K562 (cell line): Measurements from ENCODE around the gene ECI1. TPM values are rescaled to one million over a fixed set of nuclear protein-coding genes. Genes with fewer than 3 reads are reported as not detected.
A peak's percentile ranks its signal among the peaks of the same experiment; 100 is the strongest.

Source experiments
- ATAC-seq: fragments of 200-7000 bp; cut with Tn5 transposase; 3 replicates; pipeline ENCODE4 v1.9.1; 2020; ENCODE audit warnings: moderate library complexity
- BruUV-seq: library from RNA; stranded (reverse); fragments of 400-500 nt; replicated peaks from 2 replicates; lab custom pipeline; 2021; lab: Mats Ljungman, UMichigan
- CTCF ChIA-PET: fragments of 300-600 bp; formaldehyde crosslinking; extraction: SDS; loops from one replicate; lab custom pipeline; 2021; ENCODE audit warnings: low intra/inter-chr PET ratio; lab: Yijun Ruan, JAX
- POLR2A ChIA-PET: fragments of 300-600, 350-650 bp; sonication (Branson Sonifier 250); formaldehyde crosslinking; extraction: SDS; loops from one replicate; lab custom pipeline; 2021; ENCODE audit warnings: antibody characterized with exemption, inconsistent platforms; lab: Yijun Ruan, JAX
- DNase-seq, 4 experiments: peaks; one replicate each; pipeline versions ENCODE4 v3.0.0 to v3.0.0-alpha.2; 2011 to 2018; ENCODE audit warnings: low spot score in 3 of 4, mixed read lengths in 3 of 4; ENCODE audit errors: extremely low read depth in 1 of 4
- FAIRE-seq: peaks from 2 replicates; lab custom pipeline; 2011; peaks lifted over from hg19 to GRCh38; lab: Jason Lieb, UNC
- H2AFZ ChIP-seq: 2 replicates; pipeline ENCODE4 v1.6.0; 2011; ENCODE audit warnings: low read depth, low read length, control low read depth, inconsistent platforms
- H3K27ac ChIP-seq: fragments of 200-600 bp; 3 replicates; pipeline ENCODE4 v1.8.0; 2011; ENCODE audit warnings: low read depth, mild to moderate bottlenecking, control low read depth, inconsistent platforms, low read length, moderate library complexity, mixed read lengths; ENCODE audit errors: extremely low read depth
- H3K27me3 ChIP-seq, 2 experiments: fragments of 300-600 bp in 1 of 2; 2 replicates in 1 of 2; 3 replicates in 1 of 2; pipeline versions ENCODE4 v1.6.0 to v1.8.0; 2011; ENCODE audit warnings: inconsistent platforms in 2 of 2, low read length in 2 of 2, mild to moderate bottlenecking in 1 of 2, mixed read lengths in 1 of 2, moderate library complexity in 1 of 2; ENCODE audit not compliant: control insufficient read depth in 2 of 2, insufficient read depth in 2 of 2
- H3K36me3 ChIP-seq: fragments of 300-600 bp; 3 replicates; pipeline ENCODE4 v1.8.0; 2011; ENCODE audit warnings: mild to moderate bottlenecking, low read length, inconsistent platforms; ENCODE audit not compliant: control insufficient read depth, insufficient read depth
- H3K4me1 ChIP-seq, 2 experiments: fragments of 200-600 bp in 1 of 2; replicated peaks in 1 of 2; 2 replicates in 1 of 2; 3 replicates in 1 of 2; pipeline versions ENCODE4 v1.5.1 to v1.8.0; 2011; ENCODE audit warnings: inconsistent platforms in 2 of 2, low read length in 2 of 2, mild to moderate bottlenecking in 1 of 2, mixed read lengths in 1 of 2, moderate library complexity in 1 of 2; ENCODE audit not compliant: control insufficient read depth in 2 of 2, insufficient read depth in 2 of 2
- H3K4me2 ChIP-seq: 2 replicates; pipeline ENCODE4 v1.6.1; 2011; ENCODE audit warnings: low read length, control low read depth, inconsistent platforms, mixed read lengths; ENCODE audit not compliant: insufficient read depth
- H3K4me3 ChIP-seq: fragments of 200-600 bp; sonication (generic), shearing (Covaris generic); 2 replicates; pipeline ENCODE4 v1.5.1; 2016; ENCODE audit warnings: control low read depth, inconsistent platforms
- H3K79me2 ChIP-seq: fragments of 200-600 bp; 3 replicates; pipeline ENCODE4 v1.8.0; 2011; ENCODE audit warnings: low read length, inconsistent platforms; ENCODE audit not compliant: control insufficient read depth, insufficient read depth
- H3K9ac ChIP-seq, 2 experiments: 2 replicates each; pipeline versions ENCODE4 v1.6.0 to v1.6.1; 2011; ENCODE audit warnings: low read depth in 2 of 2, low read length in 2 of 2, control low read depth in 1 of 2, inconsistent platforms in 1 of 2, mild to moderate bottlenecking in 1 of 2, mixed read lengths in 1 of 2; ENCODE audit not compliant: insufficient read depth in 1 of 2
- H3K9me1 ChIP-seq: one replicate; pipeline ENCODE4 v1.6.0; 2011; ENCODE audit warnings: inconsistent platforms, mild to moderate bottlenecking, low read length, moderate library complexity; ENCODE audit not compliant: control insufficient read depth, insufficient read depth
- H3K9me3 ChIP-seq: replicated peaks from 2 replicates; pipeline ENCODE4 v1.5.1; 2011; ENCODE audit warnings: low read depth, low read length, inconsistent platforms; ENCODE audit not compliant: control insufficient read depth, insufficient read depth
- H4K20me1 ChIP-seq: replicated peaks from 2 replicates; pipeline ENCODE4 v1.6.1; 2011; ENCODE audit warnings: low read length, inconsistent platforms, mixed read lengths; ENCODE audit not compliant: control insufficient read depth, insufficient read depth
- BRCA1 ChIP-seq, 2 experiments: fragments of 450-650 bp in 1 of 2; sonication (generic) in 1 of 2; formaldehyde crosslinking in 1 of 2; IDR thresholded peaks; 2 replicates each; pipeline versions ENCODE4 v1.5.0 to v1.6.1; 2017 to 2020; ENCODE audit warnings: mild to moderate bottlenecking in 1 of 2, missing genetic modification reagents in 1 of 2
- CCNT2 ChIP-seq: IDR thresholded peaks from 2 replicates; pipeline ENCODE4 v1.6.1; 2011; ENCODE audit warnings: borderline replicate concordance, low read depth, mild to moderate bottlenecking, moderate library complexity, mixed read lengths, low read length; ENCODE audit not compliant: insufficient read length; ENCODE audit errors: extremely low read depth
- NKRF ChIP-seq: fragments of 450-650 bp; IDR thresholded peaks from 2 replicates; pipeline ENCODE4 v1.6.1; 2016; ENCODE audit warnings: borderline replicate concordance
- PCBP2 ChIP-seq: fragments of 200-400 bp; formaldehyde crosslinking; IDR thresholded peaks from 2 replicates; pipeline ENCODE4 v1.6.1; 2018; ENCODE audit warnings: low read length, low read depth, mild to moderate bottlenecking, moderate library complexity; ENCODE audit not compliant: poor library complexity, severe bottlenecking
- TOE1 ChIP-seq, 2 experiments: fragments of 450-650 bp in 1 of 2; sonication (generic) in 1 of 2; formaldehyde crosslinking in 1 of 2; IDR thresholded peaks; 2 replicates each; pipeline versions ENCODE4 v1.7.1 to v1.8.0; 2016 to 2022; ENCODE audit warnings: borderline replicate concordance in 2 of 2, mild to moderate bottlenecking in 2 of 2, antibody characterized with exemption in 1 of 2, inconsistent platforms in 1 of 2, low read depth in 1 of 2, missing genetic modification reagents in 1 of 2, moderate library complexity in 1 of 2
- USF2 ChIP-seq: sonication (generic); formaldehyde crosslinking; IDR thresholded peaks from 2 replicates; pipeline ENCODE4 v1.5.0; 2020; ENCODE audit warnings: missing genetic modification reagents
- ZNF134 ChIP-seq: fragments of 250-450 bp; sonication (Bioruptor Pico); conservative IDR thresholded peaks from 2 replicates; pipeline ENCODE4 v1.4.0; 2020
- WGBS: fragments of 100-300 bp; shearing (Covaris generic); methylation state at CpG from one replicate; pipeline ENCODE4 v1.1.6; 2016; ENCODE audit warnings: low coverage, mixed read lengths; ENCODE audit not compliant: insufficient coverage; ENCODE audit errors: missing lambda C conversion rate; 5-methylcytosine and 5-hydroxymethylcytosine counted together
- in situ Hi-C: fragments of 300-500 bp; cut with MboI; formaldehyde crosslinking; loops from 4 replicates; pipeline ENCODE4 v1.15.0; 2018; ENCODE audit warnings: inconsistent platforms, mixed read lengths
- intact Hi-C: fragments of 100-400 bp; cut with micrococcal nuclease; formaldehyde crosslinking; loops from 2 replicates; pipeline ENCODE4 v1.14.2; 2022
- polyA plus RNA-seq, 8 experiments: library from polyadenylated mRNA; depleted of rRNA in 4 of 8; stranded (reverse) in 5 of 8; unstranded in 3 of 8; fragments of >200 nt; fragmentation: Nextera tagmentation in 2 of 8; fragmentation: Illumina TruSeq in 1 of 8; extraction: Ambion mirVana in 2 of 8; extraction: Trizol in 1 of 8; gene quantifications; 2 replicates each; pipeline versions ENCODE4 v1.2.1 to v1.2.3, GENCODE V29; 2011 to 2014; ENCODE audit warnings: inconsistent platforms in 1 of 8, missing spikeins in 1 of 8
- total RNA-seq, 7 experiments: library from RNA; depleted of rRNA in 6 of 7; stranded (reverse); fragments of >200 nt in 6 of 7; fragmentation: Illumina TruSeq in 2 of 7; extraction: Trizol in 2 of 7; gene quantifications; 2 replicates each; pipeline versions ENCODE4 v1.2.1 to v1.2.3, GENCODE V29; 2011 to 2021; ENCODE audit warnings: low replicate concordance in 1 of 7

ECI1 gene
- total and polyA plus RNA-seq, 9 of the 15 experiments (the other 6 are each of a cell fraction or from before 2014, with no cell fraction given) = 4.7 to 189 (median 54.0) TPM

DNA sequence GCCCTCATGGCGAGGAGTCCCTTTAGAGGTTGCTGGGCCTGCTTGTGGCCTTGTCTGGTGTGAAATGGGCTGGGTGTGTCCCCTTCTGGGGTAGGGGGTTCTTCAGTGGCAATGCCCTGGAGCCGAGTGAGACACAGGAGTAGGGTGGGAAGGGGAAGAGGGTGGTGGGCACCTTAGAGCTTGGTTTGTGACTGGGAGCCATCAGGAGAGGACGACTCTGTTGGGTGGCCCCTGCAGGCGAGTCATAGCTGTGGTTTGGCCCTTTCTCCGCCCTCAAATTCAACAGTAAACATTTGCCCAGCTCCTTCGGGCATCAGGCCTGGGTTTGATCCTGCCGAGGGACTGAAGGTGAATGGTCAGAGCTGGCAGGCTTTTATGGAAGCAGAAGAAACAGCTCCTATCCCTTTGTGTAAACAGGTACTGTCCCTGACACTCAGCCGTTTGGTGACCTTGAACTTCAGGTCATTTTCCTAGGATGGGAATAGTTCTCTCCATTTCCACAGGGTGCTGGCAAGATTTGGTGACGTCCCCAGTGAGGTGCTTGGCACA lies 25.1 kb downstream of the ECI1 start:
- no peak for ATAC-seq
- Histone ChIP-seq H3K4me2 (no peak overlapping the region), H3K79me2 (peaks cover 53% of the 10 kb centered on the region), H4K20me1 (peaks cover 11% of the 10 kb centered on the region), H3K9ac (peak overlapping the region in 1 of 2 experiments; percentile 84; a peak in 2 of 4 replicates), H3K9me1 (no peaks in the 10 kb centered on the region)
- CTCF ChIA-PET = no interaction called here
- POLR2A ChIA-PET = interaction anchor here (0.8 to 3.7 kb wide), 6 partner anchors 9 to 25 kb away, joined by 3 to 20 read pairs (median 4); partner anchors contain the start of genes DNASE1L2, ECI1 and PGP
- WGBS = 78% methylated on average over 9 of the region's 9 CpGs
- TF ChIP-seq BRCA1 (IDR thresholded peaks at IDR 0.05) = no peak
- TF ChIP-seq BRCA1 (CRISPR knock-in tag; IDR thresholded peaks at IDR 0.05) = 0 out of 2 replicates have a peak, but pooled peaks have one; percentile 23
- TF ChIP-seq PCBP2 = no peak
- TF ChIP-seq, all 486 proteins: peak for 1
- Histone ChIP-seq H3K36me3 (peaks cover 61% of the 10 kb centered on the region; the same call in 1 of the 3 replicates), H3K9me3 (no peaks in the 10 kb centered on the region), H3K4me1 (peaks cover 9 to 66% of the 10 kb centered on the region in 2 experiments; a peak in 3 of 5 replicates), H2AFZ (no peak overlapping the region), H3K4me3 (no peak overlapping the region), H3K27ac (peak overlapping the region; percentile 19; the same call in 1 of the 3 replicates), H3K27me3 (no peaks in the 10 kb centered on the region)
- intact Hi-C loops = no loop called here
- no peak for FAIRE-seq
- in situ Hi-C loops = no loop called here
- TSS peak; percentile 24 for BruUV-seq
- DNase-seq = no peak

GRCh38 chr16:2223942-2224486 lies 27.4 kb downstream of the ECI1 start:
- peak overlapping the region; percentile 77 for H3K4me2 ChIP-seq
- intact Hi-C loops = loop anchor here (1.0 kb wide), 1 partner anchor 27 kb away; the partner anchor contains the start of gene ECI1
- no peaks in the 10 kb centered on the region for H3K9me1 ChIP-seq
- peak in 3 of 4 experiments; percentile 66 to 77 (median 68) for DNase-seq
- peak overlapping the region; percentile 82 for H3K27ac ChIP-seq
- in situ Hi-C loops = no loop called here
- H2AFZ ChIP-seq = peak overlapping the region; percentile 80
- H3K36me3 ChIP-seq = peaks cover 38% of the 10 kb centered on the region; the same call in 1 of the 3 replicates
- peaks cover 11 to 61% of the 10 kb centered on the region in 2 experiments; a peak in 3 of 5 replicates for H3K4me1 ChIP-seq
- BruUV-seq = TSS peak; percentile 73
- no peaks in the 10 kb centered on the region for H3K9me3 ChIP-seq
- H3K27me3 ChIP-seq = no peaks in the 10 kb centered on the region
- H3K4me3 ChIP-seq = peak overlapping the region; percentile 87
- no peak for FAIRE-seq
- 0% methylated on average over 18 of the region's 22 CpGs for WGBS
- H3K79me2 ChIP-seq = peaks cover 53% of the 10 kb centered on the region
- POLR2A ChIA-PET = interaction anchor here (0.6 to 5.0 kb wide), 11 partner anchors 8 to 259 kb away, joined by 3 to 29 read pairs (median 5); partner anchors contain the start of genes BRICD5, DNASE1L2, ECI1 and PGP
- peak; percentile 74 for ATAC-seq
- H4K20me1 ChIP-seq = peaks cover 11% of the 10 kb centered on the region
- H3K9ac ChIP-seq = peak overlapping the region; percentile 91 to 98
- CTCF ChIA-PET = no interaction called here
- no peak for TF ChIP-seq USF2
- 0 out of 2 replicates have a peak, but pooled peaks have one; percentile 53 for TF ChIP-seq NKRF
- peak; percentile 14 for TF ChIP-seq CCNT2
- TF ChIP-seq TOE1 (IDR thresholded peaks at IDR 0.05; ENCODE audit: borderline replicate concordance) = no peak
- 0 out of 2 replicates have a peak, but pooled peaks have one; percentile 29 for TF ChIP-seq TOE1 (CRISPR knock-in tag; IDR thresholded peaks at IDR 0.05; ENCODE audit: borderline replicate concordance, low read depth)
- TF ChIP-seq ZNF134 = peak; percentile 50; the same call in 1 of the 2 replicates
